ENCODE measurements around the gene ADAM22. TPM values are rescaled to one million over a fixed set of nuclear protein-coding genes. Genes with fewer than 3 reads are reported as not detected.

The ADAM22 gene
- total RNA-seq, 1 experiment from 2014 or later: 2.1 TPM

DNA sequence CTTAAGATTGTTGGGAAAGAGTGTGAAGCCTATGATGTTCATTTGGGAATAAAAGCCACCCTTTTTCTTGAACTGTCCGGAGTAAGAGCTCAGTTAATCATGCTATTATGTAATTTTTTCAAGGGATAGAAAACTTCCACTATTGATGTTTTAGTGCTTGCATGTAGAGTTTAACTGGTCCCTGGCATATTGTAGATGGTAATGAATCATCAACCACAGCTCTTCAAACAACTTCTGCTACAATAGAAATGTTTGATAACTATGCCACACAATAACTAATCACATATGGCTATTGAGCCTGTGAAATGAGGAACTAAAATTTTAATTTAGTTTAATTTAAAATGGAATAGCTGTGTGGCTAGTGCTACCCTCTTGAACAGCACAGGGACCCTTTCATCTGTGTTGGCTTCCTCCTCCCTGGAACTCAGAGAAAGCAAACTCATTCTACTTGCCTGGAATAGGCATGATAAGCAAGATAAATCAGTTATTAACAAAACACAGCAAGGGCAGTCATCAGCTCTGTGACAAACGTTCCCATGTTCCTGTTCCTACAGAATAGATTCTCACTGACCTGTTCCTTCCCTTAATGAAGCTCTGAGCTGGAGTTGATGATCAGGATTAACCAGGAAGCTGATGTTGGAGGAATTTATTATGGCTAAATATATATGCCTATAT is 290.7 kb downstream of the ADAM22 start:
- DNase-seq: no peak
- Histone ChIP-seq H3K27me3 (ENCODE audit: control insufficient read depth, insufficient read depth, low read length) (no peaks in the 10 kb centered on the region), H3K36me3 (replicated peaks; ENCODE audit: control insufficient read depth, insufficient read depth, low read length) (no peaks in the 10 kb centered on the region), H3K4me3 (ENCODE audit: insufficient read depth, low read depth, low read length) (no peak overlapping the region)

DNA sequence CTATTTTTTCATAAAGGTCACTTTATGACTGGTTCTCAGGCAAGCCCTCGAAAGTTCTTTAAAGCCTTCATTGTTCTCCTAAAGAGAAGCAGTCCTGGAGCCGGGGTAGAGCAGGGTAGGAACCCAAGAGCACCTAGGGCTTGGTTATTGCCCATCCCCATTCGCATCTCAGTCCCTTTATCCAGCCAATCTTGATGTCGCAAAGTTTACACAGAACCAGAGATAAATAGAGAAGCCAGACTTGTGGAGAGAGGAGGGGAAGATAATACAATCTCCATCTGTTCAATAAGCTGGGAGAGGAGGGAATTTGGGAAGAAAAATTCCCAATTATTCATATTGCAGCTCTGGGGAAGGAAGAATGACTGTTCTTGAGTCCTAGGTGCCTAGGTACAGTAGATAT is 292.1 kb downstream of the ADAM22 start:
- DNase-seq: no peak
- no peaks in the 10 kb centered on the region for H3K27me3 ChIP-seq (ENCODE audit: control insufficient read depth, insufficient read depth, low read length)

DNA sequence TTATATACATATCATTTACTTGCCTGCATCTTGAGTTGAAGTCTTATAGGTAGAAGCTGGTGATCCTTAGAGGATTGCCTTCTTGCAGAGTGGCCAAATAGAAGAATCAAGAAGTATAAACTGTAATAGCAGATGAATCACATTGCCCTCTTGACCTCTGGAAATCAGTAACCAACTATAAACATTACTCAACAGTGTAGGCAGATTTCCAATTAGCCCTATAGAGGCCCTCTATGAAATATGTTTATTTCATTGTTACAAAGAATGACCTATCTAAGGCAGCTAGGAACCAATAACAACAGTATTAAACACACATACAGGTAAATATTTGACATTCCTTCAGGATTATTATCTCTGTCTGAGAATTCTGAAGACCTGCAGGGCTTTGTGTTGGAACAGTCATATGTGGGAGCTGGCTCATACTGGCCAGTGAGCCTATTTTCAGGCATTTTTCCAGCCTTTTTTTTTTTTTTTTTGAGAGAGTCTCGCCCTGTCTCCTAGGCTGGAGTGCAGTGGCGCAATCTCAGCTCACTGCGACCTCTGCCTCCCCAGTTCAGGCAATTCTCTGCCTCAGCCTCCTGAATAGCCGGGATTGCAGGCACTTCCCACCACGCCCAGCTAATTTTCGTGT is 292.9 kb downstream of the ADAM22 start:
- H3K36me3 ChIP-seq (replicated peaks; ENCODE audit: control insufficient read depth, insufficient read depth, low read length): no peaks in the 10 kb centered on the region
- DNase-seq: no peak
- no peak overlapping the region for H3K4me3 ChIP-seq (ENCODE audit: insufficient read depth, low read depth, low read length)
- H3K27me3 ChIP-seq (ENCODE audit: control insufficient read depth, insufficient read depth, low read length): no peaks in the 10 kb centered on the region

More for the DNA sequence above, 292.1 kb downstream of the ADAM22 start:
- H3K36me3 ChIP-seq (replicated peaks; ENCODE audit: control insufficient read depth, insufficient read depth, low read length): no peaks in the 10 kb centered on the region
- no peak overlapping the region for H3K4me3 ChIP-seq (ENCODE audit: insufficient read depth, low read depth, low read length)

DNA sequence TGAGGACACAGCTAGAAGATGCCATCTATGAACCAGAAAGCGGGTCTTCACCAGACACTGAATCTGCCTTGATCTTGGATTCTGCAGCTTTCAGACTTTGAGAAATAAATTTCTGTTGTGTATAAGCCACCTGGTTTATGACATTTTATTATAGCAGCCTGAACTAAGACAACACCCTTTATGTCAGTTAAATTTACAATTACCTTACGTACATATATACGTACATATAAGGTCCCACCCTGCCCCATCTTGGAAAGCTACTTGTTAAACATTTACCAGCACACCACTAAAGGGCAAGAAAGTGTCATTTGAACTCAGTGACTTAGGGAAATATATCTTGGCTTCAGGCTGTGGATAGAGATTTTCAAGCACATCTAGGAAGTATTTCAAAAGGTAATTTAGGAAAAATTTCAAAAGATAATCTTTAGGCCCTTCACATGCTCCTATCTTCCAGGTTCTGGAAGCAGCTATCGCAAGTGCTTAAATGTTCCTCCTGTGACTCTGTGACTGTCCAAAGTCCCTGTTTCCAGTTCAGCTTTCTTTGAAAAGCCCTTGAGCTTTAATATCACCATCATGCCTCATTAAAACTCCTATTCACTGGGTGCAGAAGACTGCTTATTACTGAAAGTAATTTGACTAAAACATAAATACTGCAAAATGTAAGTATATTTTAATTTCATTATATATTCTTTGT is 295.4 kb downstream of the ADAM22 start:
- Histone ChIP-seq H3K4me3 (ENCODE audit: insufficient read depth, low read depth, low read length) (no peak overlapping the region), H3K27me3 (ENCODE audit: control insufficient read depth, insufficient read depth, low read length) (no peaks in the 10 kb centered on the region), H3K36me3 (replicated peaks; ENCODE audit: control insufficient read depth, insufficient read depth, low read length) (no peaks in the 10 kb centered on the region)
- no peak for DNase-seq

DNA sequence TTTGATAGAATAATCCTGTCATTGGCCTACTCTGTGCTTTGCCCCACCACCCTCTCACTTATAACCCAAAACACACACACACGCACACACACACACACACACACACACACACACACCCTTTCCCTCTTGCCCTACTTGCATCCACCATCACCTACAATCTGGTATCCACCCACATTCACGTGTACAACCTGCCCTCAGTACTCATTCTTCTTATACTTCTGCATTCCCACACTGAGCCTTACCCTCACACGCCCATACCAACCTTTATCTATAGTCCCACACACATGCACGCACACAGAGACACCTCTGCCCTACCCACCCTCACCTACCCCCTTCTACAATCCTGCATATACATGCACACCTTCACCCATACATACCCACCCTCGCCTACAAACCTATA is 296.6 kb downstream of the ADAM22 start:
- no peaks in the 10 kb centered on the region for H3K27me3 ChIP-seq (ENCODE audit: control insufficient read depth, insufficient read depth, low read length)
- no peak overlapping the region for H3K4me3 ChIP-seq (ENCODE audit: insufficient read depth, low read depth, low read length)
- H3K36me3 ChIP-seq (replicated peaks; ENCODE audit: control insufficient read depth, insufficient read depth, low read length): no peaks in the 10 kb centered on the region
- DNase-seq: no peak

DNA sequence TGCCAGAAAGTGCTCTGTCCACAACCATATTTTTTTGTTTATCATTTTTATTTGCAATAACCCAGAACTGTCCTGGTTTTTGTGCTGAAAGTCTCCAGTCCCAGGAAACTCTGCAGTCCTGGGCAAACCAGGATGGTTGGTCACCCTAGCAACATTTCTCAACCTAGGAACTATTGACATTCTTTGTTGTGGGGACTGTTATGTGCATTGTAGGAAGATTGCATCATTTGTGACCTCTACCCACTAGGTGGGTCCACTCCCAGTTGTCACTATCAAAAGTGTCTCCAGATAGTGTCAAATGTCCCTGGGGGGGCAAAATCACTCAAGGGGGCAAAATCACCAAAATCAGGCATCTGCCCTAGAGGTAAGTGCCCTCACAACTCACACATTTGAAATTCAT is 299.8 kb downstream of the ADAM22 start:
- Histone ChIP-seq H3K36me3 (replicated peaks; ENCODE audit: control insufficient read depth, insufficient read depth, low read length) (no peaks in the 10 kb centered on the region), H3K4me3 (ENCODE audit: insufficient read depth, low read depth, low read length) (no peak overlapping the region), H3K27me3 (ENCODE audit: control insufficient read depth, insufficient read depth, low read length) (no peaks in the 10 kb centered on the region)
- no peak for DNase-seq

DNA sequence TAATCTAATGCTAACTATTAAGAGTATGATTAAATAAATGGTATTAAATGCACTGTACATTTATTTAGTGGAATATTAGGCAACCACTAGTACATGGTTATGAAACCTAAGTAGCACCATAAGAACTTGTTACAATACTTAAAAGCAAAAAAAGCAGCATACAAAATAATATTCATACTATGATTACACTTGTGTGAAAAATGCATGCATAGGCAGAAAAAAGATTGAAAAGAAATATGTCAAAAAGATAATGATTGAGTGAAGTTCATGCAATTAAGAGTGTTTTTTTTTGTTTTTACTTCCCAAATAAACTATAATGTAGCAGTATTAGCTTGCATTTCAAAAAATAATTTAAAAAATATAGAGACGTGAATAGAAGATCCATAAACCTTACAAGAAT is 305.8 kb downstream of the ADAM22 start:
- no peak for DNase-seq
- Histone ChIP-seq H3K4me3 (ENCODE audit: insufficient read depth, low read depth, low read length) (no peak overlapping the region), H3K27me3 (ENCODE audit: control insufficient read depth, insufficient read depth, low read length) (no peaks in the 10 kb centered on the region), H3K36me3 (replicated peaks; ENCODE audit: control insufficient read depth, insufficient read depth, low read length) (no peaks in the 10 kb centered on the region)

DNA sequence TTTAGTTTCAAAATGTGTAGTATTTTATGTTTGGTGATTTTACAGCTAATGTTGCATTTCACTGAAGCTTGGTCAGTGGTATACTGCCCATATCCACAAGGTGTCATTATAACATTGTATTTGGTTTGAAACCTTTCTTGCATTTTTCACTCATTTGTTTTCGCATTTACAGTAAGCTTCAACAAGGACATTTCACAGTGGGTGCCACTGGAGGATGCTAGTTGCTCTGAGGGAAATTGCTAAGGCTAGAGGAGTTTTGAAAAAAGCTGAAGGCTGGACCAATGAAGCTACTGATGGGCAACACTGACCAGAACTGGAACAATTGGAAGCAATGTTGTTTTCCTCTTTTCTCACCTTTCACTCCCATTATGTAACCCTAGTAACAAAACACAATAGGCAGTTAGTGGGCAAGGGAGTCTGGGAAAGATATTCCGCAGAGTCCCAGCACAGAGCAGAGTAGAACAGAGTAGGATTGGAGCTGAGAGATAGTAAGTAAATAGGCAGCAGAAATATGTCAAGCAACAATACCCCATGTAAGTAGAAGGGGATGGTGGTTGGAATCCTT is 309.4 kb downstream of the ADAM22 start:
- no peaks in the 10 kb centered on the region for H3K36me3 ChIP-seq (replicated peaks; ENCODE audit: control insufficient read depth, insufficient read depth, low read length)
- peak; percentile 30 for DNase-seq

DNA sequence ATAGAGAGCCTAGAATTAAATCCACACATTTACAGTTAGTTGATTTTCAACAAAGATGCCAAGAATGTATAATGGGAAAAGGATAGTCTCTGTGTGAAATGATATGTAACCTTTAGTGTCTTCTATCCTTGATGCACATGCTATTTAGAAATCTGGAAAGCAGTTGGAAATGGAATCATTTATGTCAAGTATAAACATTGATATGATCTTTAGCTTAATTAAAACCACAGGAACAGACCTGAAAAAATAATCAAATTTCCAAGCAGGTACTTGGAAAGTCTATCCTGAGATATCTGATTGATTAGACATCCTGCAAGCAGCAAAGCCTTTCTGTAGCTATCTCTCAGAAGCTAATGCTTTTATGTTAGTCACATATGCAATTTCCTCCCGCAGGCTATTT is 310.2 kb downstream of the ADAM22 start:
- no peaks in the 10 kb centered on the region for H3K27me3 ChIP-seq (ENCODE audit: control insufficient read depth, insufficient read depth, low read length)
- H3K4me3 ChIP-seq (ENCODE audit: insufficient read depth, low read depth, low read length): no peak overlapping the region
- no peak for DNase-seq
- no peaks in the 10 kb centered on the region for H3K36me3 ChIP-seq (replicated peaks; ENCODE audit: control insufficient read depth, insufficient read depth, low read length)

More for the DNA sequence above, 309.4 kb downstream of the ADAM22 start:
- H3K4me3 ChIP-seq (ENCODE audit: insufficient read depth, low read depth, low read length): no peak overlapping the region
- H3K27me3 ChIP-seq (ENCODE audit: control insufficient read depth, insufficient read depth, low read length): no peaks in the 10 kb centered on the region

Other genes with a start within 250 kb of the ADAM22 start
- 10.7 and 18.8 TPM in 2 replicates for gene SLC25A40, start 57.9 kb upstream of the ADAM22 start, total RNA-seq (2014; rRNA removed; shearing (Covaris generic))
- 62.6 and 72.8 TPM in 2 replicates for gene DBF4, start 57.8 kb upstream of the ADAM22 start, total RNA-seq (2014; rRNA removed; shearing (Covaris generic))

Measured in H7 (cell line).